Measurements from ENCODE around the gene APOBEC3B. TPM values are rescaled to one million over a fixed set of nuclear protein-coding genes. Genes with fewer than 3 reads are reported as not detected.

The APOBEC3B gene
- total and polyA plus RNA-seq, 9 of the 15 experiments (the other 6 are each of a cell fraction or from before 2014, with no cell fraction given): 5.9 to 166 (median 43.2) TPM

DNA sequence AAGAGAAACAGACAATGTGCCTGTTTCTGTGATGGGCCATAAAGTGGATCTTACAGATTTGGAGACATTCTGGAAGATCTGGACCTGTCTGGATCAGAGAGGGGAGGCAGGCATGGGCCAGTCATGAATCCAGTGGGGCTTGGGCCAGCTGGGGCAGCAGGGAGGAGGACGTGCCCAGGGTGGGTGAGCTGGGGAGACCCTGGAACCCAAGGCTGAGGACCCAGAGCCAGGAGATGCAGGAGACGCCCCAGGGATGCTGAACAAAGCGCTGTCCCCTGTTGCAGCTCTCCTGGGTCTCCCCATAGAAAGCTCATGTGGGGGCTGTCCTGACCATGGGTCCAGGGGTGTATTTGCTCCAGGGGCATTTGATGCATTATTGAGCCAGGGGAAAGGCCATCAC lies 26.2 kb upstream of the APOBEC3B start (continued):
- TF ChIP-seq, protein P1, sequence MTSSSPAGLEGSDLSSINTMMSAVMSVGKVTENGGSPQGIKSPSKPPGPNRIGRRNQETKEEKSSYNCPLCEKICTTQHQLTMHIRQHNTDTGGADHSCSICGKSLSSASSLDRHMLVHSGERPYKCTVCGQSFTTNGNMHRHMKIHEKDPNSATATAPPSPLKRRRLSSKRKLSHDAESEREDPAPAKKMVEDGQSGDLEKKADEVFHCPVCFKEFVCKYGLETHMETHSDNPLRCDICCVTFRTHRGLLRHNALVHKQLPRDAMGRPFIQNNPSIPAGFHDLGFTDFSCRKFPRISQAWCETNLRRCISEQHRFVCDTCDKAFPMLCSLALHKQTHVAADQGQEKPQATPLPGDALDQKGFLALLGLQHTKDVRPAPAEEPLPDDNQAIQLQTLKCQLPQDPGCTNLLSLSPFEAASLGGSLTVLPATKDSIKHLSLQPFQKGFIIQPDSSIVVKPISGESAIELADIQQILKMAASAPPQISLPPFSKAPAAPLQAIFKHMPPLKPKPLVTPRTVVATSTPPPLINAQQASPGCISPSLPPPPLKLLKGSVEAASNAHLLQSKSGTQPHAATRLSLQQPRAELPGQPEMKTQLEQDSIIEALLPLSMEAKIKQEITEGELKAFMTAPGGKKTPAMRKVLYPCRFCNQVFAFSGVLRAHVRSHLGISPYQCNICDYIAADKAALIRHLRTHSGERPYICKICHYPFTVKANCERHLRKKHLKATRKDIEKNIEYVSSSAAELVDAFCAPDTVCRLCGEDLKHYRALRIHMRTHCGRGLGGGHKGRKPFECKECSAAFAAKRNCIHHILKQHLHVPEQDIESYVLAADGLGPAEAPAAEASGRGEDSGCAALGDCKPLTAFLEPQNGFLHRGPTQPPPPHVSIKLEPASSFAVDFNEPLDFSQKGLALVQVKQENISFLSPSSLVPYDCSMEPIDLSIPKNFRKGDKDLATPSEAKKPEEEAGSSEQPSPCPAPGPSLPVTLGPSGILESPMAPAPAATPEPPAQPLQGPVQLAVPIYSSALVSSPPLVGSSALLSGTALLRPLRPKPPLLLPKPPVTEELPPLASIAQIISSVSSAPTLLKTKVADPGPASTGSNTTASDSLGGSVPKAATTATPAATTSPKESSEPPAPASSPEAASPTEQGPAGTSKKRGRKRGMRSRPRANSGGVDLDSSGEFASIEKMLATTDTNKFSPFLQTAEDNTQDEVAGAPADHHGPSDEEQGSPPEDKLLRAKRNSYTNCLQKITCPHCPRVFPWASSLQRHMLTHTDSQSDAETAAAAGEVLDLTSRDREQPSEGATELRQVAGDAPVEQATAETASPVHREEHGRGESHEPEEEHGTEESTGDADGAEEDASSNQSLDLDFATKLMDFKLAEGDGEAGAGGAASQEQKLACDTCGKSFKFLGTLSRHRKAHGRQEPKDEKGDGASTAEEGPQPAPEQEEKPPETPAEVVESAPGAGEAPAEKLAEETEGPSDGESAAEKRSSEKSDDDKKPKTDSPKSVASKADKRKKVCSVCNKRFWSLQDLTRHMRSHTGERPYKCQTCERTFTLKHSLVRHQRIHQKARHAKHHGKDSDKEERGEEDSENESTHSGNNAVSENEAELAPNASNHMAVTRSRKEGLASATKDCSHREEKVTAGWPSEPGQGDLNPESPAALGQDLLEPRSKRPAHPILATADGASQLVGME (CRISPR knock-in tag; IDR thresholded peaks at IDR 0.05): no peak
- TF ChIP-seq NFE2L1 (tag; IDR thresholded peaks at IDR 0.05; ENCODE audit: borderline replicate concordance, low read depth): no peak
- no peak for TF ChIP-seq CSDE1 (IDR thresholded peaks at IDR 0.05)
- TF ChIP-seq, protein P2, sequence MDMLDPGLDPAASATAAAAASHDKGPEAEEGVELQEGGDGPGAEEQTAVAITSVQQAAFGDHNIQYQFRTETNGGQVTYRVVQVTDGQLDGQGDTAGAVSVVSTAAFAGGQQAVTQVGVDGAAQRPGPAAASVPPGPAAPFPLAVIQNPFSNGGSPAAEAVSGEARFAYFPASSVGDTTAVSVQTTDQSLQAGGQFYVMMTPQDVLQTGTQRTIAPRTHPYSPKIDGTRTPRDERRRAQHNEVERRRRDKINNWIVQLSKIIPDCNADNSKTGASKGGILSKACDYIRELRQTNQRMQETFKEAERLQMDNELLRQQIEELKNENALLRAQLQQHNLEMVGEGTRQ (CRISPR knock-in tag; IDR thresholded peaks at IDR 0.05): no peak
- TF ChIP-seq ZNF384 (IDR thresholded peaks at IDR 0.05; ENCODE audit: low read depth, low read length): no peak
- TF ChIP-seq ZNF316 (IDR thresholded peaks at IDR 0.05): no peak

Data from K562 (cell line).